ENCODE data around the gene SPNS2.

SPNS2 gene

DNA sequence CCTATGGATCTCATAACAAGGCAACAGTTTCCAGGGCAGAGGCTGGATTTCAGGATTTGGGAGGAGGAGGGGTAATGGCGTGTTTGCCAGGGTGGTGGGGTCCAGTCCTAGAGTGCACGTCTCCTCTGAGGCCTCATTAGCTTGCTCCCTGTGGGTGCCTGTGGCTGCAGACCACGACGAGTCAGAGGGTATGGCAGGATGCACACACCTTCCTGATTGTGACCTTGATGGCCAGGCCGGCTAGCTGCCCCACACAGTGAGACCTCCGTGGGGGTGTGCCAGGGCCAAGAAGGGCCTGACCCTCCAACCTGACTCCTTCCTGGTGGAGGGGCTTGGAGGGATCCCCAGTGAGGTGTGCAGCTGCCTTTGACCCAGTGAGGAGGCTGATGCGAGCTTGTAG is 81.6 kb downstream of the SPNS2 start:
- CTCF ChIA-PET: interaction anchor here (2.1 kb wide), 1 partner anchor 13 kb away, joined by 7 read pairs; no protein-coding TSS in a partner anchor
- TF ChIP-seq, protein P1, sequence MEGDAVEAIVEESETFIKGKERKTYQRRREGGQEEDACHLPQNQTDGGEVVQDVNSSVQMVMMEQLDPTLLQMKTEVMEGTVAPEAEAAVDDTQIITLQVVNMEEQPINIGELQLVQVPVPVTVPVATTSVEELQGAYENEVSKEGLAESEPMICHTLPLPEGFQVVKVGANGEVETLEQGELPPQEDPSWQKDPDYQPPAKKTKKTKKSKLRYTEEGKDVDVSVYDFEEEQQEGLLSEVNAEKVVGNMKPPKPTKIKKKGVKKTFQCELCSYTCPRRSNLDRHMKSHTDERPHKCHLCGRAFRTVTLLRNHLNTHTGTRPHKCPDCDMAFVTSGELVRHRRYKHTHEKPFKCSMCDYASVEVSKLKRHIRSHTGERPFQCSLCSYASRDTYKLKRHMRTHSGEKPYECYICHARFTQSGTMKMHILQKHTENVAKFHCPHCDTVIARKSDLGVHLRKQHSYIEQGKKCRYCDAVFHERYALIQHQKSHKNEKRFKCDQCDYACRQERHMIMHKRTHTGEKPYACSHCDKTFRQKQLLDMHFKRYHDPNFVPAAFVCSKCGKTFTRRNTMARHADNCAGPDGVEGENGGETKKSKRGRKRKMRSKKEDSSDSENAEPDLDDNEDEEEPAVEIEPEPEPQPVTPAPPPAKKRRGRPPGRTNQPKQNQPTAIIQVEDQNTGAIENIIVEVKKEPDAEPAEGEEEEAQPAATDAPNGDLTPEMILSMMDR (IDR thresholded peaks at IDR 0.05; ENCODE audit: control extremely low read depth, extremely low read depth, low read depth, missing control alignments): no peak
- DNase-seq (ENCODE audit: extremely low spot score): no peak
- POLR2A ChIA-PET: no interaction called here

DNA sequence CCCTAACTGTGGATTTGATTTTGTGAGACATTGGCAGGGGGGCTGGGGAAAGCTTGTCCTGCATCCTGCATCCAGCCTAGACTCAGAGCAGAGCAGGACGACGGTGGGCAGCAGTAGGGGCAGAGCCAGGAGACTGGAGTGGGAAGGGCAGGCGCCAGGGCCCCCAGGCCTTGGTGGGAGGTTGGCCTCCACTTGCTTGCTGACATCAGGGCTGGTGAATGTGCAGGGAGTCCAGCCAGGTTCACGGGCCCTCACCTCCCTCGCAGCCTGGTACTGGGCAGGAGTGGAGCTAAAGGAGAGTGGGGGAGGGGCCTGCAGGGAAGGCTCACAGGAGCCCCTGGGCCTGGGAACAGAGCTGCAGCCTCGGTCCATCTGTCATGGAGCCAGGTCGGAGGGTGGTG is 83.4 kb downstream of the SPNS2 start:
- POLR2A ChIA-PET: no interaction called here
- CTCF ChIA-PET: interaction anchor here (1.7 kb wide), 1 partner anchor 15 kb away, joined by 8 read pairs; no protein-coding TSS in a partner anchor
- no peak for DNase-seq (ENCODE audit: extremely low spot score)
- TF ChIP-seq, protein P1 (IDR thresholded peaks at IDR 0.05; ENCODE audit: control extremely low read depth, extremely low read depth, low read depth, missing control alignments): no peak

DNA sequence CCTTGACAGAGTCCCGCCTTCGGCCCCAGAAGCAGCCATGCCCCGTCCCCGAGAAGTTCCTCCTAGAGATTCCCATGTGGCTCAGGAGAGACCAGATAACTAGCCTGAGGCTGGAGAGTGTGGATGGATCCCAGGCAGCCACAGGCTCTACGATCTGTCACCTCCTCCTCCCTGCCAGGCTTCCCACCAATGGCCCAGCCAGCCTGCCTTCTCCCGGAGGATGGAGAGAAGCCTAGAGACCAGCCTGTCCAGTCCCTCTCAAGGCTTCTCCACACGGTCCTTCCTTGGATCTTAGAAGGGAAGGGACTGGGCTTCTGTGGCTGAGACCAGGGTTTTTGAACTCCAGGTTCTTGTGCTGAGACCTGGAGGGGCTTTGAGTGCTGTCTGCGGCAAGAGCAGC is 84.0 kb downstream of the SPNS2 start:
- TF ChIP-seq, protein P1 (IDR thresholded peaks at IDR 0.05; ENCODE audit: control extremely low read depth, extremely low read depth, low read depth, missing control alignments): no peak
- no peak for DNase-seq (ENCODE audit: extremely low spot score)
- ChIA-PET POLR2A (no interaction called here), CTCF (interaction anchor here (1.3 to 1.9 kb wide), 3 partner anchors 16 to 18 kb away, joined by 6 to 8 read pairs (median 7); no protein-coding TSS in a partner anchor)

DNA sequence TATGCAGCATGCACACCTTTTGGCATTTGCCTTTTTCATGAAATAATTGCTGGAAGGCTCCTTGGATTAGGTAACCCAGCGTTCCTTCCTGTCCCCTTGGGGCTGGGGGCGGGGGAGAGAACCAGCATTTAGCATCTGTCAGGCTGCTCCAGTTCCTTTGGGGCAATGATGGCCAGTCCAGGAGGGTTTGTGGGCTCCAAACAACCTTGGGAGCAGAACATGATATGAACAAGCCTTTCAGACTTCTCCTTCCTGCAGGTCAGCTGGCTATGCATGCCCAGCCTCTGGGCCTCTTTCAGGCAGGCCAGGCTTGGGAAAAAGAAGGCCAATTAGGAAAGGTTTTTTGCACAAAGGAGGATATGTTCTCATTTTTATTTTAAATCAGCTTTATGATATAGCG is 84.5 kb downstream of the SPNS2 start:
- no peak for DNase-seq (ENCODE audit: extremely low spot score)
- ChIA-PET POLR2A (no interaction called here), CTCF (interaction anchor here (1.3 to 1.9 kb wide), 2 partner anchors 16 to 18 kb away, joined by 6 to 7 read pairs; no protein-coding TSS in a partner anchor)
- TF ChIP-seq, protein P1 (IDR thresholded peaks at IDR 0.05; ENCODE audit: control extremely low read depth, extremely low read depth, low read depth, missing control alignments): no peak

DNA sequence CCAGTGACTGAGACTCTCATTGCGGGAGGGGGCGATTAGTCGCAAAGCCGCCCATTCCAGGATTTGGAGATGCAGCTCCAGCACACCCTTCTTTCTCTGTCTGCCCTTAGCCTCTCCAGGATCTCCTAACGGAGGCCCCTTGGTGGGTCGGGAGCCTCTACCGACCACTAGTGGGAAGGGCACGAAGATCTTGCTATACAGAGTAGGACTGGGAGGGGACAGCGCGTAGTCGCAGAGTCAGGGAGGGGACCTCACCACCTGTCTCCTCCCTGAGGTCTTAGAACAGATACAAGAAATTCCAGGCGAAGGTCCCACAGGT is 85.1 kb downstream of the SPNS2 start:
- DNase-seq (ENCODE audit: extremely low spot score): no peak
- ChIA-PET POLR2A (no interaction called here), CTCF (interaction anchor here (1.3 to 1.9 kb wide), 2 partner anchors 17 to 19 kb away, joined by 6 to 7 read pairs; no protein-coding TSS in a partner anchor)

DNA sequence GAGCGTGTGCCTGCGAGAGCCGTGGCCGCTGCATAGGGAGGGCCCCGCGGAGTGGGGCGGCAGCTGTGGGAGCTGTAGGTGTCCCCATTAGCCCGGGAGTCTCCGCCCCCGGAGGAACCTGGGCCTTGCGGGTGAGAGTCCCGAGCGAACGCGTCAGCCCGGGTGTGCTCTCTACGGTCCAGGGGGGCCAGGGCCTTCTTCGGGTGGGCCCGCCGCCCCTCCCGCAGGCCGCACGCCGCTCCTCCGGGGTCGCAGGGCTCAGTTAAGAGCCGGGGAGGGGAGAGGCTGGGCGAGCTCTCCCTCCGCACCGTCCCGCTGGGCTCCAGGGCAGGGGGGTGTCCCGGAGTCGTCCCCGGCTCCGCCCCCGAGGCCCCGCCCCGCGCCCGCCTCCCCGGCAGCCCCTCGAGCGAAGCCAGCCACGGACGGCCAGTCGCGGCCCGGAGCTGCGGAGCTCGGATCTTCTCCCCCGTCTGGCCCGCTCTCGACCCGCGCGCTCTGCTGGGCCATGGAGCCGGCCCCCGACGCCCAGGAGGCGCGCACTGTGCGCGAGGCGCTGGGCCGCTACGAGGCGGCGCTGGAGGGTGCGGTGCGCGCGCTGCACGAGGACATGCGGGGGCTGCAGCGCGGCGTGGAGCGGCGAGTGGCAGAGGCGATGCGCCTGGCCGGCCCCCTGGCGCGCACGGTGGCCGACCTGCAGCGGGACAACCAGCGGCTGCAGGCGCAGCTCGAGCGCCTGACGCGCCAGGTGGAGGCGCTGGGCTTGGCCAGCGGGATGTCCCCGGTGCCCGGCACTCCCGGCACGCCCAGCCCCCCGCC is 85.6 kb downstream of the SPNS2 start, which contains the start of gene SMTNL2:
Gene SMTNL2 (plus strand): TSS at position 429 of the 816 bp plus-strand sequence. CDS start 77 bp downstream, at position 506.
- ChIA-PET POLR2A (interaction anchor here (0.6 kb wide), 1 partner anchor 990 kb away, joined by 3 read pairs; no protein-coding TSS in a partner anchor), CTCF (interaction anchor here (1.3 to 1.9 kb wide), 2 partner anchors 17 to 19 kb away, joined by 6 to 7 read pairs; no protein-coding TSS in a partner anchor)
- TF ChIP-seq, protein P1 (IDR thresholded peaks at IDR 0.05; ENCODE audit: control extremely low read depth, extremely low read depth, low read depth, missing control alignments): no peak
- DNase-seq (ENCODE audit: extremely low spot score): no peak

More for the DNA sequence above, 85.1 kb downstream of the SPNS2 start:
- TF ChIP-seq, protein P1 (IDR thresholded peaks at IDR 0.05; ENCODE audit: control extremely low read depth, extremely low read depth, low read depth, missing control alignments): no peak

All from GM10248 (cell line).